GM21786 (cell line): ENCODE results near the gene JPH2.
"Not testable (repeated sequence)": the region's sequence is repeated elsewhere in the genome, so short reads cannot be mapped to it uniquely, and the experiment has no call there.

ENCODE experiments used
- ATAC-seq: cut with Tn5 transposase; IDR thresholded peaks from one replicate; pipeline ENCODE4 v1.9.1; 2021; ENCODE audit not compliant: unreplicated experiment

The JPH2 gene

DNA sequence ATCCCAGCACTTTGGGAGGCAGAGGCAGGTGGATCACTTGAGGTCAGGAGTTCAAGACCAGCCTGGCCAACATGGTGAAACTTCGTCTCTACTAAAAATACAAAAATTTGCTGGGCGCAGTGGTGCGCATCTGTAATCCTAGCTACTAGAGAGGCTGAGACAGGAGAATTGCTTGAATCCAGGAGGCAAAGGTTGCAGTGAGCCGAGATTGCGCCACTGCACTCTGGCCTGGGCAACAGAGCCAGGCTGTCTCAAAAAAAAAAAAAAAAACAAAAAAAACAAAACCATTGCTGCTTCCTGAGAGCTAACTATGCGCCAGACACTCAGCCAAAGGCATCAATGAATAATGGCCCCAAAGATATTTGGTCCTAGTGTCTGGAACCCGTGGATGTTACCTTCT, 57.7 kb downstream of the JPH2 start:
- not testable (repeated sequence) for ATAC-seq

DNA sequence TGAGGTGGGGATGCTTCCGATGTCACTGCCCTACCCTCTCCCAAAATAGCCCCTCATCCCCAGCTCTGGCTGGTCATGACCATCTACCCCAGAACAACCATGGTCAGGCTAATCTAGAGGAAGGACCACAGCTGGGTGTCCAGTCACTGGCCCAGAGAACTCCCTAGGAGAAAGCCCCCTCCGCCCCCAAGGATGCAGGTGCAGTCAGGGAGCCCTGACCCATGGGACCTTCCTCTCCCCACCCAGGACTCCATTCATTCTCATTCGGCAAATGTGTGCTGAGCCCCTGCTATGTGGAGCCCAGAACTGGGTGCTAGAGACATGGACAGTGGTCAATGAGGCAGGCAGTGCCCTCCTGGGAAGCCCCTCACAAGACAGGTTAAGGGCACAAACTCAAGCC, 60.5 kb downstream of the JPH2 start:
- no peak for ATAC-seq

DNA sequence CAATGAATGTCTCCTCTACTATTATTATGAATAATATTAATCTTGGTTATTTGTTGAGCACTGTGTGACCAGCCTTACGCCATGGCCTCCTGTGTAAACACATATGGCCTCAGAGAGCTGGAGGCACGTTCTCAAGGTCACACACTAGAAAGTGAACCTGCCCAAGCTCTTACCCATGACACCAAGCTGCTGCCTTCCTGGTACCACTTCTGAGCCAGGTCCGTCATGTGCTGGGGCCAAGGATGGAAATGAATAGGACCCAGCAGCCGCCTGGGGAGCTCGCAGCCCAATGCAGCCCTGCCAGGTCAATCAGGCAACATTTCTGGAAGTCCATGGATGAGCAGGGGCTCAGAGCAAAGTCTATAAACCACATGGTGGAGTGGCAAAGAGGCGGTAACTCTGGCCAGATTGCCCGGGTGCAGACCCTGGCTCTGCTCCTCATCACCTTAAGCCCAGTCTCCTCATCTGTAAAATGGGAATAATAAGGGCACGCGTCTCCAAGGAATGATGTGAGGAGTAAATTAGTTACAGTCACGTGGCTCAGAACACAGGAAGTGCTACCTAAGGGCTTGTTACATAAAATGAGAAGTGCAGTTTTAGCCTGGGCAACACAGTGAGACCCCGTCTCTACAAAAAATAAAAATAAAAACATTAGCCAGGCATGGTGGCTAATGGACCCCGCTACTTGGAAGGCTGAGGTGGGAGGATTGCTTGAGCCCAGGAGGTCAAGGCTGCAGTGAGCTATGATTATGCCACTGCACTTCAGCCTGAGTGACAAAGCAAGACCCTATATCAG, 61.5 kb downstream of the JPH2 start:
- ATAC-seq: no peak

DNA sequence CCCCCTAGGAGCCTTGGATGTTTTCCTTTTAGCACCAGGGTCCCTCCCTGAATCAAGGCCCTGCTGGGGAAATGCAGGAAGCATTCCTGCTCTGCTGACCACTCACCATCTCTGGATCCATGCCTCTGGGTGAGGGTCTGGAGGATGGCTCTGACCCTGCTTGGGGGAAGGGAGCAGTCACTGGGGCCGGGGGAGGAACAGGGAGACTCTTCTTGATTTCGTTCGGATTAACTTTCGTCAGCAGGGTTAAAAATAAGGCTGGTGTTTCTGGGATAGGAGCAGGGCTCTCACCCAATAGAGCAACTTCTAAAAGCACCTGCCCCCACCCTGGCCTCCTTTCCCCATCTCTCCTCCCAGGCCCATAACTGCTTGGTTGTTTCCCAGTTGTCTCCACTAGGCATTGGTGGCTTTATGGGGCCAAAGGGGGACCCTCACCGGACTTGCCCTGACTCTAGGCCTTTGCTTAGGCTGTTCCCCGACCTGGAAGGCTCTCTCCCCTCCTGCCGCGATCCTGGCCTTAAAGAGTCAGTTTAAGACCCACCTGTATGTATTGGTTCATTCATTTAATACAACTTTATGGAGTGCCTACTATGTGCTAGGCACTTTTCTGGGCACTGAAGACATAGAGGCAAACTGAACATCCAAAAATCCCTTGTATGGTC, 63.0 kb downstream of the JPH2 start:
- ATAC-seq: no peak

DNA sequence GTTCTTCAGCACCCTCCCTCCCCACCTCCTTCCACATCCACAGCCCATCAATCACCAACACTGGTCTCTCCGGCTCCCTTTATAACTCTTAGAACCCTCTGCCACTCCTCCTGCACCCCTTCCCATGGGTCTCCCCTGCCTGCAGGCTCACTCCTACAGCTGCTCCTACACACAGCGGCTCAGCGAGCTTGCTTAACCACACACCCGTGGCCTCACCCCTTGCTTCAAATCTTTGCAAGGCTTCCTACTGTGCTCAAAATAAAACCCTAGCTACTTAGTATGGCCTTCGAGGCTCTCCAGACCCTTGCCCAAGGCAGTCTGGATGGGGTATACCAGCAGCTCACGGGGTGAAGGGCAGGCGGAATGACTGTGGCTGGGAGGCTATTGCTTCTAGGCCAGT, 63.7 kb downstream of the JPH2 start:
- no peak for ATAC-seq

DNA sequence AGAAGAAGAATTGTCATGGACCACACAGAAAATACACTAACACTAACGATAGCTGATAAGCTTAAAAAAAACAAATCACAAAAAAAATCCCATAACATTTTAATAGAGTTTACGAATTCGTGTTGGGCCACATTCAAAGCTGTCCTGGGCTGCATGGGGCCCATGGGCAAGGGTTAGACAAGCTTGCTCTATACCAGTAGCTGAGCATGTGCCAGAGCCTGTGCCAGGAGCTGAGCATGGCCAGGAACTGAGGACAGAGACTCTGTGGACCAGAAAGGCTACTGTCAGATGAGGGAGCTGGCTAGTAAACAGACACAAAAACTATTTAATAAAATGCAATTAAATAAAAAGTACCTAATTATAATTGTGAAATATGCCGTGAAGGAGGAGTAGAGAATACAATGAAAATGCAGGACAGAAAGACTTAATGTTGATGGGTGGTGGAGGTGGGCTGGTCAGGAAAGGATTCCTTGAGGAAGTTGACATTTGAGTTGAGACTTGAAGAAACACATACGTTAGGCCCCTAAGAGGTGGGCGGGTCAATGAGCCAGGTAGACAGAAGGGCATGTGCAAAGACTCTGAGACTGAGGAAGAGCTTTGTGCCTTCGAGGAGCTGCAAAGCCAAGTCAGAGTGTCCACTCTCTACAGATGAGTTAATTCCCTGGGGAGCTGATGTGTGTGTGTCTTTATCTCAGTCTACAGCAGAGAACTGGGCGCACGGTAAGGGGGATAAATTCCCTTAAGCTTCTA, 66.1 kb downstream of the JPH2 start:
- ATAC-seq: no peak

DNA sequence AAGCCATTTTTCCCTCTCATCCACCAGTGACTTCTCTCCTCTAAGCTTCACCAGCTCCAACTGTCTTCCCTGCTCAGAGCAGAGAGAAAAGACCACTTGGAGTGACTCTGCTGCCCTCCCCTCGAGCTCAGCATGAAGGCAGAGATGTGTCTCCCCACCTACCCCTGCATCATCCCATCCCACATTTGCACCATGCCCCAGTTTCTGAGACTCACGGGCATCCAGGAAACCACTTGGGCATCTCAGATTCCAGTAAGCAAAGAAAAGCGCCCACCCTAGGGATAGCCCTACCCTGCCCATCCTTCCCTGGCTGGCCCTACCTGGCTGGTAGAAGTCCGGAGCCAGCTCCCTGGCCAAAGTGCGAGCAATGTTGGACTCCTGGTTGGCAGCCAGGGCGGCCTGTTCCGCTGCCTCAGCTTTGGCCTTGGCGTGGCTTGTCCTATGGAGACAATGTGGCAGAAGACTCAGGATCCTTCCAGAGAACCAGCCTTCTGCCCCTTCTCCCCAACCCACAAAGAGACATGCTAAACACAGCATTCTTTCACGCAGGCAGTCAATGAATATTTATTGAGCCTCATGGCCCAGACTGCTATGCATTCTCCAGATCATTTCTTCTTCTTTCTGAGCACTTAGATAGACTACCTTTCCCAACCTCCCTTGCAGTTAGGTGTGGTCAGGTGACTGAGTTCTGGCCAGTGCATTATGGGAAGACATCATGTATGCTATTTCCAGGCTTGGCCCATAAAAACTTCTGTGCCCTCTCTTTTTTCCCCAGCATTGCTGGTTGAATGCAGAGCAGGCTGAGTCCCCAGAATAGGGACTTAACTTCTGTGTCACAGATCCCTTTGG, 68.6 kb downstream of the JPH2 start:
- ATAC-seq: no peak

DNA sequence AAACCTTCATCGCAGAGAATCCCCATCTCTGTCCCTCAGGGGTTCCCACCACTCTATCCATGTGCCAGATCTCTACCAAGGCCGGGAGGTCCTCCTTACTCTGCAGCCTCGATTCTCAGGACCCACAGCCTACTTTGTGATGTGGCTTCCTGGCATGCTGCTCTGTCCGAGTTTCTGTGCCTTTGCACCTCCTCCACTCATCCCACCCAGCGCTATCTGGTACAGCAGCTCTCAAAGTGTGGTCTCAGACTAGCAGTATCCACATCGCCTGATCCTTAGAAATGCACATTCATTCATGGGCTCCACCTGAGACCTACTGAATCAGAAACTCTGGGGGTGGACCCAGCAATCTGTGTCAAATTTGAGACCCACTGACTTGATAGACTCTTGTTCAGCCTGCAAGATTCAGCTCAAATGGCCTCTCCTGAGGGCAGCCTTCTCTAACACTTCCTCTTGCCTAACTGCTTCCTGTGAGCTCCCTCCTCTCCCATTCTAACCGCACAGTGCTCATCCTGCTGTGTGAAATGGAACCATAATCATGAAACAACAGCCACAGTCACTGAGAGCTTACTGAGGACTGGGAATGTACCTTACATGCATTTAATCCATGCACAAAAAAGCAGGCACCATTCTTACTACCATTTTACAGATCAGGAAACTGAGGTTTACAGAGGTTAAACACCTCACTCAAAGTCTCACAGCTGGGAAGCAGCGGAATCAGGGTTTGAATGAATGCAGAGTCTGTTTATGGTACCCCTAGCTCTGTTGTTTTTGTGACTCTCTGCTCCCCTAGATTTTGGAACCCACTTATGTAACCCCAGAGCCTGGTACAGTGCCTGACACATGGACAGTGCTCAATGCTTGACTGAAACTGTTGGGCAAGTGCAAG, 69.4 kb downstream of the JPH2 start:
- no peak for ATAC-seq

DNA sequence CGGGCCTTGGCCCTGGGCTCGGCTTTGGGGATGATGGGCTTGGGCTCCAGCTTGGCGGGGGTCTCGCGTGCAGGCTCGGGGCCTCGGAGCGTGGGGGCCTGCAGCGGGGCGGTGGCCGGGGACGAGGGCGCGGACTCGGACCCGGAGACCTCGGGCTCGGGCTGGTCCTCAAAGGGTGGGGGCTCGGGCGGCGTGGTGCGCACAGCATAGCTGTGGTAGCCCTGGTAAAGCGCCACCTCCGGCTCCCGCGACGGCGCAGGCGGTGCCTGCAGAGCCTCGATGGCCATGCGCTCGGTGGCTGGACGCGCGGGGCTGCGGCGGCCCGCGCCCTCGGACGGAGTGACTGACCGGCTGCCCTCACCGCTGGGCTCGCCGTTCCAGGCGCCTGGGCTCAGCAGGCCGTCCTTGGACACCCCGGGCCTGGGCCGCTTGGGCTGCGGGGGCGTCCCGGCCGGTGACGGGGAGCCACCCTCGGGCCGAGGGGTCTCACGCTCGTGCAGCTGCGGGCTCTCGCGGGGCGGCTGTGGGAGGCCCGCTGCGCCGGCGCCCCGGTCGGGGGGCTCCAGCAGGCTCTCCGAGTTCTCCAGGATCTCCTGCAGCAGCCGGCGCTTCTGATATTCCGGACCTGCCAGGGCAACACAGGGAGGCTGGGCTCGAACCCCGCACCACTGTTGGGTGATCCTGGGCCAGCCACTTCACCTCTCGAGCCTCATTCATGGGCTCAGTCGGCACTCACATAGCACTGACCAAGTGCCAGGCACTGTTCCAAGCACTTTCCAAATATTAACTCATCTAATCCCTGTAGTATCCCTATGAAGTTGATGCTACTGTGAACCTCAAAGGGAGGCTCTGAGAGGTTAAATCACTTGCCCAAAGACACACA, 71.0 kb downstream of the JPH2 start:
- no peak for ATAC-seq

DNA sequence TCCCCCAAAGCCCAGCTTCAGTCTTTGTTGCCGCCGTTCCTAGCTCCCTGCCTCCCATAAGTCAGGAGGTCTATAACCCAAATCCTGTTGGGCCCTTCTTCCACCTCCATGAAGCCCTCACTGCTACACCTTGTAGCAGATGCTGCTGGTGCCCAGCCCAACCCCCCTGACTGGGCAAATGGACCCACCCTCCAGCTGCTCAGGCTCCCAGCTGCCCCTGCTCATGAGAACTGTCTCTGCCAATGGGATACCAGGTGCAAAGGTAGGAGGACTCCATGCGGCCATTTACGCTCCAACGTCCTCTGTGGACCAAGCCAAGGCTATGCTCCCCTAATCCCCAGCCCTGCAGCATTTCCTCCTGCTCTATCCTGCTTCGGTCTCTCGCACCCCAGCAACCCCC, 71.8 kb downstream of the JPH2 start:
- no peak for ATAC-seq

DNA sequence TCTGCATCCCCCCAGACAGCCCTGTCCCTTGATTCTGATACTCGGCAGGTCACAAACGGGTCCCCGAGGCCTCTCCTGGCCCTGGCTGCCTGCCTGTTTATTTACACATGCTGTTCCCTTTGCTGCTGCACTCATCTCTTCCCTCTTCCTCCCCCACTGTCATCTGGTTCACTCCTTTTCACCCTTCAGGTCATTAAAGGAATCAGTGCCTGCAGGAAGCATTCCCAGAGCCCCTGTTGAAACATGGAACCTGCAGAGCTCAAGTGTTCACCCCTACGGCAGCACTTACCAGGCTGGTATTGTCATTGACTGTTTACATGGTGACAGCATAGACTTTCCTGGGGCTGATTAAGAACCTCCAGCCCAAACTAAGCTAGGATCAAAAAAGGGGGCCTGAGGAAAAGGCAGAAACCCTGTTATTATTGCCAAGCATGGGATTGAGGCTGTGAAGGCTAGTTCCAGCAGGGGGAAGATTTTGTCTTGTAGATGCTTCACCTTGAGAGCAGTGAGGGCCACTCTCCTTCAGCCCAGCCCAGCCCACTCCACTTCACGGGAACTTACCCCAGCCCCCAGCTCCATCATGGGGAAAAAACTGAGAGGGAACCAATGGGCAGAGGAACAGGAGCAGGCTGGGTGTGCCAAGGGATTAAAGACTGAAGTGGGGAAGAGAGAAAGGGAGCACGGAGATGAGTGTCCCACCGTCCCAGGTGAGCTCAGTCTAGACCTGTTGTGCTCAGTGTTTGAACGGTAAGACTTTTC, 73.2 kb downstream of the JPH2 start:
- no peak for ATAC-seq

DNA sequence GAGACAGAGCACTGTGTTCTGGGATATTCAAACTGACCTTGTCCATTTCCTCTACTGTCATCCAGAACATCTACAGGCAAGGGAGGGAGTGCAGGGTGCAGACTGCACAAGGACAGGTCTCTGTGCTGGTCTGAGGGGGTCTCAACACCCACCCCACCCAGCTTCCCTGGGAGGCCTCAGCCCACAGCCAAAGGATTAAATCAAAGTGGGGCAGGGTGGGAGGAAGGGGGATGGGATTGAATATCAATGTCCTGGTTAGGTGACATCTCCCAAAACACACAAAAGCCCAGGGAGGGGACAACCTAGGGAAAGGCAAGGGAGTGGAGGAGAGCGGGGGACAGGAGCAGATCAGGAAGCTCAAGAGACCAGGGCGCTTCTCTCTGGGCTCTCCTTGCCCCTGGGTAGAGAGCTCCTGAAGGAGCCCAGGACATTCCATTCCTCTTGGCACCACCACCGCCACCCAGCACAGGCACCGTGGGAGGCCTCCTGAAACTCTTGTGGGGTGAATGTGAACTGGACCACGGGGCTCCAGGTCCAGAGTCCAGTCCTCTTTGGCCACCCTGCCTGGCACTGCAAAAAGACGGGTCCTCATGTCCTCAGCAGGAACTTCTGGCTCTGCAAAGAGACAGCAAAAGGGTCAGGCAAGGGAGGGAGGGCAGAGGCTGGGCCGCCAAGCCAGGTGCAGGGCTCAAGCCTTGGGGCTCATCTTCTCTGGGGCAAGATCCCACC, 73.9 kb downstream of the JPH2 start:
- no peak for ATAC-seq

DNA sequence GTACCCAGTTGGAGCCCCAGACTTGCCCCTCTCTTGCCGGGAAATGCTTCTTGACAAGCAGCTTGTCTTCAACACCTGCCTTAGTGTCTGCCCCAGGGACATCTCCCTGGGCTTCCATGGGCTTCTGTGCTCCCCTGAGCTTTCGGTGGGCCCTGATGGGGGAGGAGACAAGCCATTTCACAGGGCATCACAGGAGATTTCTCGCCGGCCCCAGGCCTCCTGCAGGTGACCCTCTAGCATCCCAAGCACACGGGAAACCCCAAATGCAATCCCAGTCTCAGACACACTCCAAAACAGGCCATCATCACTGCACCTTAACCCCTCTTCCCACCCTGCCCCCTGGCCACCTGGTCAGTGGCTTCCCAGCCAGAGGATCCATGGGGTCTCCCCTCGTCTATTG, 74.5 kb downstream of the JPH2 start:
- no peak for ATAC-seq

DNA sequence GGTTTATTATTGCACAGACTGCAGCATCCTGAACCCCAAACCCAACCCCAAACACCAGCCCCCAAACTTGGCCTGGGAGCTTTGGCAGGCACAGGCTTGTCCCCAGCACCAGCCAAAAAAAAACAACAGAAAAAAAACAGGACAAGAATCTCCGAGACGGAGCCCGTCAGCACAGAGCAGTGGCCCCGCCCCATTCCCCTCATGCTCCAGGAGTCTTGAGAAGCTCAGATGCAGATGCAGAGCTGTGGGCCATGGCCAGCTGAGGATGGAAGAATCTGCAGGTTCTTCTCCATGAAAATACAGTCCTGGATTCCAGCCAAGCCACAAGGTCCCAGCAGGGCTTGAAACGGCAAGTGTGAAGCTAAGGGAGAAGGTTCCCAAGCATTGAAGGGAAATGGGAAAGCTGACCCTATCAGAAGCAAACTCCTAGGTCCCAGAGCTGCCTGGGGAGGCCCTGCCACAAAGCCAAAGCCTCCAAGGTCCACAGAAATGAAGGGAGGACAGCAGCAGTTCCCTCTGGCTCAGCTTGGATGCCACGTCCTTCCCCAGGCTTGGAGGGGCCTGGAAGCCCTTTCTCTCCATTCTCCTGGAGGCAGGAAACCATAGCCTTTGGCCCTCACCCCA, 75.2 kb downstream of the JPH2 start:
- no peak for ATAC-seq

DNA sequence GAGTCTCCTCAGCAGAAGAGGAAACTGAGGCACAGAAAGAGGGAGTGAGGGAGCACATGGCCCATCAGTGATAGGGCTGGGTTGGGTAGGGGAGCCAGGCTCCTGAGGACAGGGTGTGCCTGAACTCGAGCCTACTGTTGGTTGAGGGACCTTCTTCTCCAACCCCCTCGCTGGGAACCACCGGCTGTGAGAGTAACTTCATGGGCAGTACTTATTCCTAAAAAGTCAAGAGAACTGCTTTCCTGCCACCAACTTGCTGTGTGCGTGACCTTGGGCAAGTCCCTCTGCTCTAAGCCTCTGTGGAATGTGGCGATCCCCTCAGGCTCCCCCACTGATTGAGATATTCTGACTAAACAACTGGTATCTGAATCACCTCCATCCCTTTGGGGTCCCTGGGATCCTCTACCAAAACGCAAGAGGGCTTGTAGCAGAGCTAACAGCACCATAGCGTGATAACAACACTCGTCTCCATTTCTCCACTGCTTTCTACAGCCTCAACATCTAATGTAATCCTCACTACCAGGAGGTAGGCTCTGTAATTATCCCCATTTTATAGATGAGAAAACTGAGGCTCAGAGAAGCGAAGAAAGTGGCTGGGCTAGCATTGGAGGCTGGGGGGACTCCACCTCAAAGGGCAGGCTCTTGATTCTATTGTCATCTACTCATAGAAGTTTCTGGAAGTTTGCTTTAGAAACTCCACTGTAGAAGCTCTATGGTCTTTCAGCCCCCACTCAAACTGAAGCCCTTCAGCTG, 76.0 kb downstream of the JPH2 start:
- ATAC-seq: no peak

DNA sequence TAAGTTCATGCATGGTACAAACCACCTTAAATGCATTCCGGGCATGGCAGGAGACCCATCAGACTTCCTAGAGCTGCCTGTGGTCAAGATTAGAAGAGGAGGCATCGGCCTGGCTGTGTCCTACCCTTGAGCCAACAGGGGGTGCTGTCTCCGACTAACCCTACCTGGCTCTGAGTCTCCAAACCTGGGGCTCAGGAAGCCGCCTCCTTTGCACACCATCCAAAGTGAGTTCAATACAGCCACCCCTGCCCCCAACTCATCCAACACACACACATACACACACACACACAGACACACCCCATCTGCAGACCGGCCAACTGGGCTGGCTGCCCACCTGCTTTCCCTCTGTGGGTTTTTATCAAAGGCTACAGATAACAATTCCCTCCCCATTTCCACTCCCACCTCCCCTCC, 77.0 kb downstream of the JPH2 start:
- ATAC-seq: no peak

DNA sequence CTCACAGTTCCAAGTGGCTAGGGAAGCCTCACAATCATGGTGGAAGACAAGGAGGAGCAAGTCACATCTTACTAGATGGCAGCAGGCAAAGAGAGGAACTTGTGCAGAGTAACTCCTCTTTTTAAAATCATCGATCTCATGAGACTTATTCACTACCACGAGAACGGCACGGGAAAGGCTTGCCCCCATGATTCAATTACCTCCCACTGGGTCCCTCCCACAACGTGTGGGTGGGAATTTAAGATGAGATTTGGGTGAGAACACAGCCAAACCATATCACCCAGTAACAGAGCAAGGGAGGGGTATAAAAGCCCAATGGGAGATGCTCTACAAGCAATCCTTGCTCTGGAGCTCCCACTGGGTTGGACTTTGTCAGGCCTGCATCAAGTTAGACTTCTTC, 80.4 kb downstream of the JPH2 start:
- no peak for ATAC-seq
